MG63 (cell line): Measurements from ENCODE around the gene ITSN1. TPM values are rescaled to one million over a fixed set of nuclear protein-coding genes. Genes with fewer than 3 reads are reported as not detected.
A peak's percentile ranks its signal among the peaks of the same experiment; 100 is the strongest.

ENCODE experiments used
- DNase-seq: peaks from one replicate; pipeline ENCODE4 v3.0.0-alpha.2; 2020
- H3K27me3 ChIP-seq: fragments of 250-450 bp; sonication (Bioruptor Pico); 2 replicates; pipeline ENCODE4 v1.5.1; 2020; ENCODE audit warnings: mild to moderate bottlenecking, moderate library complexity
- H3K36me3 ChIP-seq: fragments of 250-450 bp; sonication (Bioruptor Pico); 2 replicates; pipeline ENCODE4 v1.5.1; 2020; ENCODE audit warnings: mild to moderate bottlenecking, moderate library complexity
- H3K4me3 ChIP-seq: fragments of 250-450 bp; sonication (Bioruptor Pico); 2 replicates; pipeline ENCODE4 v1.5.1; 2020; ENCODE audit warnings: mild to moderate bottlenecking, moderate library complexity
- H3K9me3 ChIP-seq: fragments of 250-450 bp; sonication (Bioruptor Pico); 2 replicates; pipeline ENCODE4 v1.5.1; 2020; ENCODE audit warnings: mild to moderate bottlenecking, moderate library complexity
- total RNA-seq: library from RNA; depleted of rRNA; stranded (reverse); fragments of >200 nt; shearing (Covaris generic); gene quantifications from 2 replicates; pipeline ENCODE4 v1.2.3, GENCODE V29; 2014; ENCODE audit warnings: low replicate concordance

The ITSN1 gene
- total RNA-seq, 1 experiment from 2014 or later: 7.7 TPM

DNA sequence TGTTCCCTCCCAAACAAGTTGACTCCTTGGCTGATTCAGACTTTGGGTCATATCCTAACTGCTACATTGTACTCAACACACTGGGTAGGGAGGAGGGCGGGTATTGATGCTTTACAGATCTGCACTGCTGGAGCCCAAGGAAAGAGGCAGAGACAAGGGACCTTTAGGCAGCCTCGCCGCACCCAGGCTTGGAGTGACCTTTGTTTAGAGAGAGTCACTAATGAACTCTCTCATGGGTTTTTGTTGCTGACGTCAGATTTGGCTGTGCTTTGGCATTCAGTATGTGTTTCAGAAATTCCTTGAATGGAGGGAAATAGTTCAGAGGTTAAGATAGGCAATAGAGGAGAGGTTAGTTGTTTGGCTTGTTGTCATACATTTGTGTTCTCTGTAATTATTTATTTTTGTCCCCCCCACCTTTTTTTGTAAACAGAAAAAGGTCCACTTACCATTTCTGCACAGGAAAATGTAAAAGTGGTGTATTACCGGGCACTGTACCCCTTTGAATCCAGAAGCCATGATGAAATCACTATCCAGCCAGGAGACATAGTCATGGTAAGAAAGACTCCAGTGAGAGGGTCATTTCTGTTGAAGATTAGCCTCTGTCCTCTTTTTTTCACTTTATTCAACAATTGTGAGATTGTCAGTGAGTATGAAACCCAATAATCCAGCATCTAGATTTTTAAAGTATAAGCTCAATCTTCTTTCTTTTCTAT lies 157.2 kb downstream of the ITSN1 start:
- no peaks in the 10 kb centered on the region for H3K27me3 ChIP-seq
- no peaks in the 10 kb centered on the region for H3K9me3 ChIP-seq
- no peaks in the 10 kb centered on the region for H3K36me3 ChIP-seq
- no peak overlapping the region for H3K4me3 ChIP-seq
- DNase-seq: peak; percentile 39

DNA sequence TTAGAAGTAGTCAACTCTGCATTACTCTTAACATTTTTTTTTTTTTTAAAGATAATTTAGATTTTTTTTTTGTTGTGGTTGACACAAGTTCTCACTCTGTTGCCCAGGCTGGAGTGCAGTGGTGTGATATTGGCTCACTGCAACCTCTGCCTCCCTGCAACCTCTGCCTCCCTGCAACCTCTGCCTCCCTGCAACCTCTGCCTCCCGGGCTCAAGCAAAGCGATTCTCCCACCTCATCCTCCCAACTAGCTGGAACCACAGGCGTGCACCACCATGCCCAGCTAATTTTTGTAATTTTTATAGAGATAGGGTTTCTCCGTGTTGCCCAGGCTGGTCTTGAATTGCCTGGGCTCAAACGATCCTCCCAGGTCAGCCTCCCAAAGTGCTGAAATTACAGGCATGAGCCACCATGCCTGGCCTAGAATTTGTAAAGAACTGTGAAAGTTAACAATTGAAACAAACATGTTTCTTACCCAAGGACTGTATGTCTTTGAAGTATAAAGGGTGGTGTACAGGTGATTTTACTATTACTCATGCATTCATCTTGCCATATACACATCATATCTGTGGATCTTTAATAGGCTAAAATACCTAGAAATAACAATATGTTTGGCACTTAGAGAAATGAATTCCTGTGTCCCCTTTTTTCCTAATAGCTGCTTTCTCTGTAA lies 158.6 kb downstream of the ITSN1 start:
- no peak for DNase-seq
- Histone ChIP-seq H3K36me3 (no peaks in the 10 kb centered on the region), H3K27me3 (no peaks in the 10 kb centered on the region), H3K9me3 (no peaks in the 10 kb centered on the region), H3K4me3 (no peak overlapping the region)

DNA sequence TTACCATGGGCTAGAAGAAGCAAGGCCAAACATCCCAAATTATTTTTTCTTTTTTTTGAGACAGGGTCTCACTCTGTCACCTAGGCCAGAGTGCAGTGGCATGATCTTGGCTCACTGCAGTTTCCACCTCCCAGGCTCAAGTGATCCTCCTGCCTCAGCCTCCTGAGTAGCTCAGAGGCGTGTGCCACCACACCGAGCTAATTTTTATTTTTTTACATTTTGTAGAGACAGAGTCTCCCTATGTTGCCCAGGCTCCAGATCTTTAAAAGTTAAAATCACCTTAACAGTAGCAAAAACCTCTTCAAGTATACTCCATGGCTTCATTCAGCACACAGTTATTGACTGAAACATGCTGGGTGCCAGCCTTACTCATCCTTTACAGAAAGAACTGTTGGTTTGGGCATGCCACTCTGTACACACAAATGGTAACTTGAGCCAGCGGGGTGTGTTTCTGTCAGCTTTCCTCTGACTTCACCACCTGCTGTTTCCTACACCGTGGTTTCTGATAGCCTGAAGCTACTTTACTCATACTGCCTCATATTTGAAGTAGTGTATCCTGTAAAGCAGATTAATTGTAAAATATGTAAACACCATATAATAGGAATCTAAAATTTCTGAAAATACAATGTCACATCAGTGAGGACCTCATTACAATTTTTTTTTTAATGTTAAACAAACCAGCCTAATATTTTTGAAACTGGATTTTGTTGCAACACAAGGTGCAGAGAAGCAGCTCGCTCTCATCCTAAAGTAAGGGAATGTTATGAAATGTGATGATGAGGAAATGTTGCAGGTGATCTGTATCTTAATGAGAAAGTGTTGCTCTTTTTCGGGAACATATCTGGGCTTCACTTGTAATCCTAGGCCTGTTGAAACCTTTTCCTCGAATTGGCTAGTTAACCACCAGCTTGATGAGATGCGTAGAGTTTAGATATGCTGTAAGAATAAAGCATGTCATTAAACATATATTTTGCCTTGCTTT lies 159.4 kb downstream of the ITSN1 start:
- Histone ChIP-seq H3K27me3 (no peaks in the 10 kb centered on the region), H3K36me3 (no peaks in the 10 kb centered on the region), H3K4me3 (no peak overlapping the region), H3K9me3 (no peaks in the 10 kb centered on the region)
- DNase-seq: peak; percentile 90

DNA sequence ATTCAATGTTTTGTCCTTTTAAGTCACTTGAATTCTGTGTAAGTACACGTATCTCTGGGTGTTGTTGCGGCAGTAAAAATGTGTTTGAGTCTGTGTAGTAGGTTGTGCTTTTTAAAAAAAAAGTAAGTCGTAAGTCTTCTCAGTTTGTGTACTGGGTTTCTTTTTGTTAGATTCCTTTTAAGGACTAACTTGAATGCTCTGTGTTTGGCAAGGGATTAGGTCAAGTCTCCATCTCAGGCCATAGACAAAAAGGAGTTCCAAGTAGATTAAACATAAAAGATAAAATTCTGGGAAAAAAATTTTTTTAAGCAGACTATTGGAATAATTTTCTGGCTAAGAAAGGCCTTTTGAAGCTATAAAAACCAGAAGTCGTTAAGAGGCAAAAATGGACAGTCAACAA lies 160.2 kb downstream of the ITSN1 start:
- DNase-seq: no peak
- Histone ChIP-seq H3K9me3 (no peaks in the 10 kb centered on the region), H3K4me3 (no peak overlapping the region), H3K27me3 (no peaks in the 10 kb centered on the region), H3K36me3 (no peaks in the 10 kb centered on the region)

DNA sequence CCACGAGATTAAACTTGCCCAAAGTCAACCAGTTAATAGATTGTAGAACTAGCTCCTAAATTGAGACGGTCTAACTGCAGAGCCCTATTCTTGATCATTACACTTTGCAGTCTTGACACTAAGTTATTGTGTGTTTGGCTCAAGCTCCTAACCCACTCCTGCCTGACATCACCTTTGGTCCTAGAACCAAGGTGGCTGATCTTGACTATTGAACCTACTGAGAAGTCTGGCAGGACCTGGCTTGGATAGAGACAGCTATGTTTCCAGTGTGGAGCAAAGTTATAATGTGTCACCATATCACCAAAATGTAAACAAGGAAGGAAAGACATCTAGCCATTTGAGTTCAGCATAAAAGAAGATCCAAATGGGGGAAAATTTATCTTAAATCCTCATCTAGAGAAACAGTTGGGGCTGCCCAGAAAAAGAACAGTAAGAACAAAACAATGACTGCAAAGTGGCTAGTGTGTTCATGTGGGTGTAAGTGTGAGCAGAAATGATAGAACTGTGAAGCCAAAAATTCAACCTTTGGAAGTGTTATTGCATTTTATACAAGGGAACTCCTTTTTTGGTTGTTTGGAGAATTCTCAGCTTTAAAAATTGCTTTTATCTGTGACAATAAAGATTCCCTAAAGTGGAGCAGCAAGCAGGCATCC lies 166.5 kb downstream of the ITSN1 start:
- H3K9me3 ChIP-seq: no peaks in the 10 kb centered on the region
- DNase-seq: no peak
- no peaks in the 10 kb centered on the region; the same call in 1 of the 2 replicates for H3K36me3 ChIP-seq
- no peaks in the 10 kb centered on the region for H3K27me3 ChIP-seq
- H3K4me3 ChIP-seq: no peak overlapping the region

DNA sequence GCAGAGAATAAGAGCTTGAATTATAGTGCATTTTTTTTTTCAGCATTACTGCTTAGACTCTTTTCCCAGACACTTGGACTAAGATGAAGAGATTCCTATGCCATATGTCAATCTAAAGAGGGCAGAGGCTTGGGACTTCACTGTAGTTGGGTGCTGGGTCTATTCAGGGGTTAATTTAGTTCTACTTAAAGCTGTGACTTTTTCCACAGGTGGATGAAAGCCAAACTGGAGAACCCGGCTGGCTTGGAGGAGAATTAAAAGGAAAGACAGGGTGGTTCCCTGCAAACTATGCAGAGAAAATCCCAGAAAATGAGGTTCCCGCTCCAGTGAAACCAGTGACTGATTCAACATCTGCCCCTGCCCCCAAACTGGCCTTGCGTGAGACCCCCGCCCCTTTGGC lies 168.5 kb downstream of the ITSN1 start:
- Histone ChIP-seq H3K36me3 (peaks cover 5% of the 10 kb centered on the region), H3K4me3 (no peak overlapping the region), H3K27me3 (no peaks in the 10 kb centered on the region), H3K9me3 (no peaks in the 10 kb centered on the region)
- DNase-seq: no peak

GRCh38 chr21:33811167-33812010 lies 169.1 kb downstream of the ITSN1 start:
- Histone ChIP-seq H3K36me3 (peaks cover 5% of the 10 kb centered on the region), H3K9me3 (no peaks in the 10 kb centered on the region), H3K4me3 (no peak overlapping the region), H3K27me3 (no peaks in the 10 kb centered on the region)
- DNase-seq: no peak

- Histone ChIP-seq H3K27me3 (no peaks in the 10 kb centered on the region), H3K9me3 (no peaks in the 10 kb centered on the region), H3K36me3 (peaks cover 9% of the 10 kb centered on the region), H3K4me3 (no peak overlapping the region)
- no peak for DNase-seq
Measured at GRCh38 chr21:33813832-33814365, 171.6 kb downstream of the ITSN1 start.

DNA sequence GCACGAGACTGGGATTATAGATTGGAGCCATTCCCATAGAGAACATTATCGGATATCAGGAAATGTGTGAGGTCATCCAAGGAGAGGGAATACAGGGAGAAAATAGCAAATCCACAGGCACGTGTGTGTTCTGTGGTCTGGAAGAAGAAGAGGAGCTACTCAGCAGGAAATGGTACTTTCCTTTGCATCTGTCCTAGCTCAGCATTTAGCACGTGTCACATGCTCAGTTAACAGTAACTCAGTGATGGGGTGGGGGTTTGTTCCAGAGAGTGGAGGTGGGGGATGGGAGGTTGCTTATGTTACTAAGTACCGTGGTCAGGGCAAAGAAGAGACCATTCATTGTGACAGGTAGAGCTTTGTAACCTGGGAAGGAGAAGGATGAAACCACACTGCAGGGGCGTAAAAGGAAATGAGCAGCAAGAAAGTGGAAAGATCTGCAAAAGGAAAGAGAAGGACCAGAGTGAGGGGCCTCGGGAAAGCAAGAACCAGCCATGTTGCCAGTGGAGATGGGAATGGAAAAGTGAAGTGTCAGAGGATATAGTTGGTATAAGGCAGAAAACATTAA lies 172.9 kb downstream of the ITSN1 start:
- Histone ChIP-seq H3K36me3 (peaks cover 11% of the 10 kb centered on the region), H3K4me3 (no peak overlapping the region), H3K27me3 (no peaks in the 10 kb centered on the region), H3K9me3 (no peaks in the 10 kb centered on the region)
- DNase-seq: no peak

GRCh38 chr21:33816174-33816573 lies 173.9 kb downstream of the ITSN1 start:
- H3K36me3 ChIP-seq: peaks cover 15% of the 10 kb centered on the region
- H3K27me3 ChIP-seq: no peaks in the 10 kb centered on the region
- no peak for DNase-seq
- H3K9me3 ChIP-seq: no peaks in the 10 kb centered on the region
- H3K4me3 ChIP-seq: no peak overlapping the region

GRCh38 chr21:33817138-33817537 lies 174.8 kb downstream of the ITSN1 start:
- H3K27me3 ChIP-seq: no peaks in the 10 kb centered on the region
- H3K4me3 ChIP-seq: no peak overlapping the region
- no peak for DNase-seq
- peaks cover 15% of the 10 kb centered on the region for H3K36me3 ChIP-seq
- H3K9me3 ChIP-seq: no peaks in the 10 kb centered on the region

DNA sequence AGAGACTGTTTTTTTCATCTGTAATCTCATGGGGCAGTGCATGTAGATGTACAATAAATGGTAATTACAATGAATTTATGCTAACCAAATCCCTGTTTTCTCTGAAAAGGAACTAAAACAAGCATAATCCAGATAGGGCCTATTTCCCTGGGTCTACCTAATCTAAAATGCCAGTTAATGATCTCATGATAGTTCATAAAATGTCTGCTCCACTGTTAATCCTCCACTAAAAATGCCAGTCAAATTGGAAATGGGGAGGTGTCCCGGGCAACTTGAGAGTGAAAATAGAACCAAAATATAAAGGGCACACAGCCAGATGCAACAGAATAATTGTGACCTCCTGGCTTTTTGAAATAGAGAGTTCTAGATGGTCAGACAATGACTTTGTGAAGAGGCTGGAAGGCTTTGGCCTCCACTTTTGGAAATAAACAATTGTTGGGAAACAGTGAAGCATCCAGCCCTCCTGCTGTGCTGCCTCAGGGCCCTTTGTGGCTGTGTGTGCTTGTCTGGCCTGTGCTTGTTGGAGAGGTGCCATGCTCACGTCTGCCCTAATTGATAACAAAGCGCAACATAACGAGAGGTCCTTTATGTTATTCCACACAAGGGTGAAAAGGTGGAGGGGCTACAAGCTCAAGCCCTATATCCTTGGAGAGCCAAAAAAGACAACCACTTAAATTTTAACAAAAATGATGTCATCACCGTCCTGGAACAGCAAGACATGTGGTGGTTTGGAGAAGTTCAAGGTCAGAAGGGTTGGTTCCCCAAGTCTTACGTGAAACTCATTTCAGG lies 175.6 kb downstream of the ITSN1 start:
- H3K27me3 ChIP-seq: no peaks in the 10 kb centered on the region
- H3K9me3 ChIP-seq: no peaks in the 10 kb centered on the region
- H3K36me3 ChIP-seq: peaks cover 15% of the 10 kb centered on the region
- peak; percentile 46 for DNase-seq
- H3K4me3 ChIP-seq: no peak overlapping the region

- Histone ChIP-seq H3K4me3 (no peak overlapping the region), H3K27me3 (no peaks in the 10 kb centered on the region), H3K9me3 (no peaks in the 10 kb centered on the region), H3K36me3 (peaks cover 10% of the 10 kb centered on the region)
- DNase-seq: no peak
Measured at GRCh38 chr21:33820230-33820770, 178.0 kb downstream of the ITSN1 start.

GRCh38 chr21:33820798-33821197 lies 178.5 kb downstream of the ITSN1 start:
- Histone ChIP-seq H3K4me3 (no peak overlapping the region), H3K27me3 (no peaks in the 10 kb centered on the region), H3K9me3 (no peaks in the 10 kb centered on the region), H3K36me3 (peaks cover 10% of the 10 kb centered on the region)
- no peak for DNase-seq
